Nucleus accumbens (tissue), 56 donors: Measurements from ENCODE around the gene PPP1R13B.

Experiments
- DNase-seq, 56 donors: peaks; one replicate each; lab custom pipeline; 2025; lab: John Stamatoyannopoulos, UW

The PPP1R13B gene

GRCh38 chr14:103748534-103748857 is 98.9 kb downstream of the PPP1R13B start:
- DNase-seq: no peak

GRCh38 chr14:103746701-103747100 is 100.7 kb downstream of the PPP1R13B start:
- peak in 3 of 56 donors; percentile 41 to 47 (median 44) for DNase-seq

- DNase-seq: no peak
Observed at GRCh38 chr14:103745424-103745823, 102.0 kb downstream of the PPP1R13B start.

DNA sequence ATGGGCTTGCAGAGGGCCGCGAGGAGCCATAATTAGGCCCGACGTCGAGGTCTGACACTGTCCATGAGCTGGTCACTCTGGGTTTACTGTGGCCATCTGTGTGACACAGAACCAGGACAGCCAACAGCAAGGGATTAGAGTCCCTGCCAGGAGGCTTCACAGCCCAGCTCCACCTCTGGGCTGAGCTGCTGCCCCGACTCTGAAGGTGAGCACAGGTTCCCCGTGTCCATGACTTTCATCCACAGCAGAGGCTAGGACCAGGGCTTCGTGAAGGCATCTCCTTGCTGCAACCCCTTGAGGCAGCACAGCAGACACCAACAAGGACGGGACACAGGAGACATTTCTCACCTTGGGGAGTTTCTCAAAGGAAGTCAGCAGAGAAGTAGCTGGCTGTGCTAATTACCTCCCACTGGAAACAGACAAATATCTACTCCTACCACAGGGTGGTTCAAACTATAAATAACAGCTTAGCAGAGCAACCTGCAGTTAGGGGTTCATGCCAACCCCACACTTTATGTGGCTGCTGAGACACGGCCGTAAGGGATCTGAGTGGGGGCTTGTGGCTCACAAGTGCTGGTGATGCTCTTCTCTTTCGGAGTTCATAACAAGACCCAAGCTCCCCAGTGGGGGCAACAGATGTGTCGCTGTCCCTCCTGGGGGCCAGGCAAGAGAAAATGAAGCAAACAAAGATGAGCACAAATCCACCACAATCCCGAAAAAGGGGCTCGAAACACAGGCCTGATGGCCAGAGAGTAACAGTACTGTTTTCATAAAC is 102.6 kb downstream of the PPP1R13B start:
- DNase-seq: no peak

DNA sequence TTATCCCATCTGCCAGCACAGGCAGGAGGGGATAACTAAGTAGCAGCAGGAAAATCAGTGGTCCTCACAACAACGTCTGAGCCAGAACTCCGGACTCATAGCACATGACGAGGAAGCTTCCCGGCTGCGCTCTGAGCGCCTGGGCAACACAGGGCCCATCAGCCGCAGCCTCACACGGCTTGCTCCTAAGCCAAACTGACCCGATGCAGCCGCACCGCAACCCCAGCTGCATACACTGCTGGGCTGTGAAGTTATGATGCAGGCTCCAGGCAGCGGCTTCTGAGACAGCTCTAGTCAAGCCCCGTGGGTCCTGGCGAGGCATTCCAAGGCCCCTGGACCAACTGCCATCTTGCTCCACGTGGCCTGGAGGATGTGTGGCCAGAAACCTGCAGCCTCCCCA is 103.7 kb downstream of the PPP1R13B start:
- DNase-seq: no peak

DNA sequence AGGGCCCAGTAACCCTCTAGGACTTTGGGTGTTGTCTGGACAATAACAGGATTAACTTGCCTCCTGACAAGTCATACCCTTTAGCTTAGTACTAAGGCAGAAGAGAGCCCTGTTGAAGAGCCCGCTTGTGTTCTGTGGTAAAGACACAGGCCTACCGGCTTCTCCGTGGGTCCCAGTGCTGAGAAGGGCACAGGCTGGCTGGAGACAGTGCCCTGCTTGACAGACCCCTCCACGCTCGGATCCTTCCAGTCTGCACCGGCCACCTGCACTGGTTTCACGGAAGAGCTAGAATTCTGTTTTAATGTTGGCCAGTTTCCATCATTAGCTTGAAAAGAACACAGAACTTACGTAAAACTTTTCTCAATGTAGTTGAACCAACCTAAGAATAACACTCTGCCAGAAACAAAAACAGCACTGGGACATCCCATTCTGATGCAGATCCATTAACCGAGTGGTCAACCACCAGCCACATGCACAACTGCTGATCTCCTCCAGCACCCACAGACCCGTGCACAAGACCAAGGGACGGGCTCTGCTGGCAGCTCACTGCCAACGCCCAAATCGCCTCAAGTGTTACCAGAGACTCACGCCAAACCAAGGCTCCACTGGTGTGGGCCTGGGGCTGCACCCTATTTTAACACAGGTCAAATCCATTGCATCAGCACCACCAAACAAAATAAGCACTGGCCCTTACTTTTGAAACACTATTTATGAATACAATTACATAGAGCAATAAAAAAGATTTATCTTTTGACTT is 104.7 kb downstream of the PPP1R13B start:
- no peak for DNase-seq

DNA sequence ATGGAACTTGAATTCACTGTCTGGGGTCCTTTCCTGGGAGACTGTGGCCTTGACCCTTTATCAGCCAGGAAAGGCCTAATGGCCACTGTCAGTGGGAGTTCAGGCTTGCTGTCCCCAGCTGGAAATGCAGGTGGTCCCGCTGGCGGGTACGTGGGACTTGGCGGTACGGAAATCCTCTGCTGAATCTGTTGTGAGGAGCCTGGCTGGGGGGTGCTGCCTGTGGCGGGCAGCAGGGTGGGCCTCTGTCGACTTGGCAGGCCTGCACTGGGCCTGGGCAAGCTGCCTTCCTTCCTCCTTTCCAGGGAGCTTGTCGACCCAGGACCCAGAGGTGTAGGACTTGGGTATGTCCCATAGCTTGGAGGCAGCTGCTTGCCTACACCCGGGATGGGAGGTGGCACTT is 105.5 kb downstream of the PPP1R13B start:
- no peak for DNase-seq

GRCh38 chr14:103740991-103741689 is 106.2 kb downstream of the PPP1R13B start:
- peak in 1 of 56 donors; percentile 42 for DNase-seq

DNA sequence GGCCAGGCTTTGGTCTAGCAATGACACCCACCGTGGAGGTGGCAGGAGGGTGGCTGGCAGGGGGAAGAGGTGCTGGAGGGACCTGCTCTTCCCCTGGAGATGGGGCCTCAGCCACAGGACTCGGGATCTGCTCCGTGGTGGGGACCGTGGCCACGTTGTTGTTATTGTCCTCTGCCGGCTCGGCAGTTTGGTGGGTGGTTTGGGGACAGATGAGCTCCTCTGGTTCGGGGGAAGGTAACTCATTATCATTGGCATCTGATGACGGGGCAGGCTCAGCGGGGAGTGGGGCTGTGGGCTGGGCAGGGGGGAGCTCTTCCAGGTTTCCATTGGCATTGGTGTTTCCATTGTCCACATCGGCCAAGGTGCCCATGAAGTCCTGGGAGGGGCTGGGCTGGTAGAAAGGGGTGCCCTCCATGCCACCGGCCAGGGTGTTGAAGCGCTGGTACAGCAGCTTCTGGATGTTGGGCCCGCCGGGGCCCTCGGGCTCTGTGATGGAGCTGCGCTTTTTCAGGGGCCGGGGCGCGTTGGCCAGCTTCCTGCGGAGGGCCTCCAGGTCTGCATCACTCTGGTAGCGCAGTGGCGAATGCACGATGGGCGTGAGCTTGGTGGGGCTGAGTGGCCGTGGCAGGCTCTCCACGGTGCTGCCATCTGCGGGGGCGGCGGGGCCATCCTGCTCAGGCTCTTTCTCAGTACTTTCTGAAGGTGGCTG is 107.4 kb downstream of the PPP1R13B start:
- DNase-seq: no peak

DNA sequence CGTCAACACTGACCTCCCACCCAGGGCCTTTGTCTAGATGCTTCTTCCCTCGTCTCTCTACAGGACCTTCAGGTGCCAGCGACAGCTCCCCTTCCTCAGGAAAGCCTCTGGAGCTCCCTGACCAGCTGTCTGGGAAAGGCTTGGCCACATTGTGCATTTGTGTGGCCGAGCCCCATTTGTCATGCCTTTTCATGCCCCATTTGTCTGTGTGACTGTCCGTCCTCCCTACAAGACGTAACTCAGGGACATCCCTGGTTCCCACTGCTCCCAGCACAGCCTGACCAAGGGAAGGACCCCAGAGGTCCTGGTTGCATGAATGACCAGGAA is 107.9 kb downstream of the PPP1R13B start:
- no peak for DNase-seq

DNA sequence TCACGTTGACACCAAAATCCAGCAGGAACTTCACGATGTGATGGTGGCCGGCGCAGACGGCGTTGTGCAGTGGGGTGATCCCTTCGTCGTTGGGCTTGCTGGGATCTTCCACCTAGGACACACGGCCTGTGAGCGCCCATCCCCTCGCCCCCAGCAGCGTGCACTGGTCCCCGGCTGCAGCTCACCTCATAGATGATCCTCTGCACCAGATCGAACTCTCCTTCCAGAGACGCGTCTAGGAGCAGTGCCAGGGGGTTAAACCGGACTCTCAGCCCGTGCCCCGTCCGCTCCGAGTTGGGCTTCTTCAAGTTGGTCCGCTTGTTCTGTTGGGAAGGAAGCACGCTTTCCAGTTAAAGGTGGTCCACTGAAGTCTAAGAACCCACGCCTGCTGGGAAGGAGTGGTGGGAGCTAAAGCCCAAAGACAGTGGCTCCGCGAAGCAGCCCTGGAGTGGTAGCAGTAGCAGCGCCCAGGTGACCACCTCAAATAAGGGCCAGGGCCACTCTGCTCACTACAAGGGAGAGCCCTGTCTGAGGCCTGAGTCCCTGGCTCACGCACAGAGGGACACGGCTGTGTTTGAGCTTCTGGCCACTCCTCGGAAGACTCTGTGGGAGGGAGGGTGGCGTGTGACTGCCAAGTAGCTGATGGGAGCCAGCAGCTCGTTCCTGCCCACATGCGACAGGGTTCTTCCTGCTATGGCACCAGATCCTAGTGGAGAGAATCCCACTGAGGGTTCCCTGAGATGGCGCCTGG is 108.5 kb downstream of the PPP1R13B start:
- DNase-seq: peak in 11 of 56 donors; percentile 26 to 71 (median 44)

DNA sequence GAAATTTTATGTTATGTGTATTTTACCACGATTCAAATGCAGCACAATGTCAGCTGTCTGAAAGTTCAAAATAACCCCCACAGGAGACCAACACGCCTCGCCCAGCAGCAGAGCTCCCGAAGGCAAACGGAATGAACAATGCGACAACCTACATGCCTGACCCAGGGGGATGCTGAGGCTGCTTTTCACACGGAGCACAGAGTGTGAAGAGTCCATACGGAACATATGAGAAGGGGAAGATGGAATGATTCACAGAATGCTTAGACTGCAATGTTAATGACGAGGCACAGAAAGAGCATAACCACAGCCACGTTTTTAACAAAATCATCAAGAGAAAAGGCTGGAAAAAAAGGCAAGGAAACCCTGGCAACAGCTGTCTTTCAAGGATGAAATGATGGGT is 109.2 kb downstream of the PPP1R13B start:
- DNase-seq: no peak

GRCh38 chr14:103737432-103738045 is 109.8 kb downstream of the PPP1R13B start:
- no peak for DNase-seq

GRCh38 chr14:103736546-103737431 is 110.6 kb downstream of the PPP1R13B start:
- peak in 12 of 56 donors; percentile 23 to 69 (median 52) for DNase-seq

- no peak for DNase-seq
Observed at GRCh38 chr14:103735815-103736545, 111.4 kb downstream of the PPP1R13B start.

DNA sequence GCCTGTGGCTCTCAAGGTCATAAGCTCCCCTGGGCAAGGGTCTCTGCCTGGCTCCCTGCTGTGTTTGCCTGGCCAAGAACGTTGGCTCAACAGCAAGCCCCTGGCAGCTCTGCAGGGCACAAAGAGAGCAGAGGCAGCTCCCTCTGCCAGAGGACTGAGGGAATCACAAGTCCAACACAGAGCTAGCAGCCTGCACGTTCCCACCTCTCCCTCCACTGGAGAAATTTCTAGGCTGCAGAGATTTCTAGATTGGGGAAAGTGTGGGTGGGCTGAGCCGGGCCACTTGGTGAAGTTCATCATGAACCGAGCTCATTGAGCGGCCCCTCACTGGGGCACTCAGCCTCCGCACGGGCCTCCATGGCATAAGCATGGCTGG is 111.9 kb downstream of the PPP1R13B start:
- peak in 11 of 56 donors; percentile 27 to 63 (median 46) for DNase-seq

- no peak for DNase-seq
Observed at GRCh38 chr14:103735022-103735421, 112.4 kb downstream of the PPP1R13B start.
